ENCODE measurements around the gene ZCCHC7.

The ZCCHC7 gene

DNA sequence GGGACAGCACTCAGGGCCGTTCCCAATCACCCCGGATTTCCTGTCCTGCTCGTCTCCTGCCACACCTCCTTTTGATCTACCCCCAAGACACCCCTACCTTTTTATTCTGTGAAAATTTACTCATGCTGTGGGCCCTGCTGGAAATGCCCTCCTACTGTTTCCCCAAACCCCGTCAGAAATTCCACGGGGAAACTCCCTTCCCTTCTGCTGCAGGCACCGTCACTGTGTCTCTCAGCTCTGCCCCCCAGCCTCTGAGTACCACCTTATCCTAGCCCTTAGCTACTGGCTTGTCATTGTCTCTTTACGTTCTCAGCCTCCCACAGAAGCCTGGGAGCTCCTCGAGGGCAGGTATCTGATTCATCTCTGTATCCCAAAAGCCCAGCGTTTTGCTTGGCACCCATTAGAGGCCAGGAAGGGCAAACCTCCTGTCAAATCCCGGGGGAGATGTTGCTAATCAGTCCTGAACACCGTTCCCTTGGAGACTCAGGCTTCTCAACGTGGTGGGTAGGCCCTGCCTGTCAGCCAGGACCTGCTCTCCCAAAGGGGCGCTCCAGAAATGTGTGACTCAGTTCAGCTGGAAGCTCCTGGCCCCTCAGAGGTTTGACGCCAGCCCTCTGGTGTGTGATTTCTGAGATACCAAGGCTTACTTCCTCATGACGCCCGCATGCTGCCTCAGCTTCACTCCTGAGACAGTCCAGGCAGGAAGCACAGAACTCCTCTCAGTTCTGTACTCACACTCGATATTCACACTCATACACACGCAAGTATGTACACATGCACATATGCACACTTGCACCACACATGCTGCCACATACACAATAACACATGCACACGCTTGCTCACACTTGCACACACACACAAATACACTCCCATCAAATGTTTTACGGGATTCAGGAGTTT lies 251.4 kb downstream of the ZCCHC7 start:
- Histone ChIP-seq H3K36me3 (ENCODE audit: insufficient read depth) (no peaks in the 10 kb centered on the region), H3K4me1 (ENCODE audit: low read depth, poor library complexity, severe bottlenecking) (peaks cover 4% of the 10 kb centered on the region), H3K4me2 (no peak overlapping the region), H2AFZ (ENCODE audit: low read depth) (no peak overlapping the region), H3K4me3 (IDR thresholded peaks at IDR 0.05; ENCODE audit: insufficient read depth, low read depth, low read length) (no peak overlapping the region), H3K27me3 (ENCODE audit: insufficient read depth, low read depth) (peaks cover 3% of the 10 kb centered on the region; the same call in 1 of the 2 replicates), H3K27ac (no peak overlapping the region), H3K9ac (no peak overlapping the region), H3K79me2 (ENCODE audit: insufficient read depth, low read depth) (no peaks in the 10 kb centered on the region), H4K20me1 (ENCODE audit: insufficient read depth) (no peaks in the 10 kb centered on the region)
- TF ChIP-seq, protein P1, sequence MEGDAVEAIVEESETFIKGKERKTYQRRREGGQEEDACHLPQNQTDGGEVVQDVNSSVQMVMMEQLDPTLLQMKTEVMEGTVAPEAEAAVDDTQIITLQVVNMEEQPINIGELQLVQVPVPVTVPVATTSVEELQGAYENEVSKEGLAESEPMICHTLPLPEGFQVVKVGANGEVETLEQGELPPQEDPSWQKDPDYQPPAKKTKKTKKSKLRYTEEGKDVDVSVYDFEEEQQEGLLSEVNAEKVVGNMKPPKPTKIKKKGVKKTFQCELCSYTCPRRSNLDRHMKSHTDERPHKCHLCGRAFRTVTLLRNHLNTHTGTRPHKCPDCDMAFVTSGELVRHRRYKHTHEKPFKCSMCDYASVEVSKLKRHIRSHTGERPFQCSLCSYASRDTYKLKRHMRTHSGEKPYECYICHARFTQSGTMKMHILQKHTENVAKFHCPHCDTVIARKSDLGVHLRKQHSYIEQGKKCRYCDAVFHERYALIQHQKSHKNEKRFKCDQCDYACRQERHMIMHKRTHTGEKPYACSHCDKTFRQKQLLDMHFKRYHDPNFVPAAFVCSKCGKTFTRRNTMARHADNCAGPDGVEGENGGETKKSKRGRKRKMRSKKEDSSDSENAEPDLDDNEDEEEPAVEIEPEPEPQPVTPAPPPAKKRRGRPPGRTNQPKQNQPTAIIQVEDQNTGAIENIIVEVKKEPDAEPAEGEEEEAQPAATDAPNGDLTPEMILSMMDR (conservative IDR thresholded peaks at IDR 0.05; ENCODE audit: low read depth, low read length) = no peak

DNA sequence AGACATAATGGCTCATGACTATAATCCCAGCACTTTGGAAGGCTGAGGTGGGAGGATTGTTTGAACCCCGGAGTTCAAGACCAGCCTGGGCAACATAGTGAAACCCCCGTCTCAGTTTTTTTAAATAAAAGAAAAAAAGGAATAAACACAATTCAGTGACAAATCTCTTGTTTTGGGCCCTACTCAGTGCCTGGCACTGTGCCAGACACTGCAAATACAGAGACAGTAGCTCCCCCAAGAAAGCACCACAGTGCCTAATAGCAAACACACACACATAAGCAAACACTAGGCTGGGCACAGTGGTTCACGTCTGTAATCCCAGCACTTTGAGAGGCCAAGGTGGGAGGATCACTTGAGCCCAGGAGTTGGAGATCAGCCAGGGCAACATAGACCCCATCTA lies 252.5 kb downstream of the ZCCHC7 start:
- Histone ChIP-seq H4K20me1 (ENCODE audit: insufficient read depth) (no peaks in the 10 kb centered on the region), H3K27me3 (ENCODE audit: insufficient read depth, low read depth) (peaks cover 3% of the 10 kb centered on the region; the same call in 1 of the 2 replicates), H3K4me1 (ENCODE audit: low read depth, poor library complexity, severe bottlenecking) (peaks cover 4% of the 10 kb centered on the region), H3K4me2 (no peak overlapping the region), H3K36me3 (ENCODE audit: insufficient read depth) (no peaks in the 10 kb centered on the region), H2AFZ (ENCODE audit: low read depth) (no peak overlapping the region), H3K4me3 (IDR thresholded peaks at IDR 0.05; ENCODE audit: insufficient read depth, low read depth, low read length) (no peak overlapping the region), H3K9ac (no peak overlapping the region), H3K27ac (no peak overlapping the region), H3K79me2 (ENCODE audit: insufficient read depth, low read depth) (no peaks in the 10 kb centered on the region)
- TF ChIP-seq, protein P1 (conservative IDR thresholded peaks at IDR 0.05; ENCODE audit: low read depth, low read length) = no peak

DNA sequence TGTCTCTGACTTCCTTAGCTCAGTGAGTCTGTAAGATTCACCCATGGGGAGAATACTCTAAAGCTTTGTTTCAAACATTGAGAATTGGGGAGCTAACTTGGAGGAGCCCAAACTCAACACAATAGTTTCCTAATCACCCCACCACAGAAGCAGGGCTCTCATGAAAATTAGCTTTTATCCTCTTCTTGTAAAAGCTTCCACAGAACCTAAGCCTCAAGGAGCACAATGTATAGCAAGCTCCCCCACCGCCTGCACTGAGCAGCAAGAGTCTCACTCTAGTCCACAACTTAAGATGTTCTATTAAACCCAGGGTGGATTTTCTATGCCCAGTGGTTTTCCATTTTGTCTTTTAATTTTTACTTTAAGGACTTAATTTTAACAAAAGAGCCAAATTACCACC lies 253.2 kb downstream of the ZCCHC7 start:
- peaks cover 4% of the 10 kb centered on the region for H3K4me1 ChIP-seq (ENCODE audit: low read depth, poor library complexity, severe bottlenecking)
- H2AFZ ChIP-seq (ENCODE audit: low read depth) = no peak overlapping the region
- peaks cover 3% of the 10 kb centered on the region; the same call in 1 of the 2 replicates for H3K27me3 ChIP-seq (ENCODE audit: insufficient read depth, low read depth)
- no peaks in the 10 kb centered on the region for H4K20me1 ChIP-seq (ENCODE audit: insufficient read depth)
- TF ChIP-seq, protein P1 (conservative IDR thresholded peaks at IDR 0.05; ENCODE audit: low read depth, low read length) = no peak
- no peaks in the 10 kb centered on the region for H3K36me3 ChIP-seq (ENCODE audit: insufficient read depth)
- no peak overlapping the region for H3K9ac ChIP-seq
- H3K4me3 ChIP-seq (IDR thresholded peaks at IDR 0.05; ENCODE audit: insufficient read depth, low read depth, low read length) = no peak overlapping the region
- no peak overlapping the region for H3K27ac ChIP-seq
- no peaks in the 10 kb centered on the region for H3K79me2 ChIP-seq (ENCODE audit: insufficient read depth, low read depth)
- no peak overlapping the region for H3K4me2 ChIP-seq

DNA sequence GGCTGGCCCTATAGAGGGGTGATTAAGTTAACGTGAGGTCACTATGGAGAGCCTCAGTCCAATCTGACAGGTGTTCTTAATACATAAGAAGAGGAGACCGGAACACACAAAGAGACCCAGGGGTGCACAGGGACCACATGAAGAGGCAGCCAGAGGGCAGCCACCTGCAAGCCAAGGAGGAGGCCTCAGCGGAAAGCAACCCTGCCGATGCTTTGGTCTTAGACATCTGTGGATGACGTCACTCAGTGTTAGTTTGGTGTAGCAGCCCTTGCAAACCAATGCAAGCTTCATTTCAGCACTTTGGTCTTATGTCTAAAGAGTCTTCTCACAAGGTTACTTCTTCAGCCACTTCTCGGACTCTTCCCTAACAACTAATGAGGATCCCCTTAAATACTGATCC lies 254.5 kb downstream of the ZCCHC7 start:
- Histone ChIP-seq H3K79me2 (ENCODE audit: insufficient read depth, low read depth) (no peaks in the 10 kb centered on the region), H4K20me1 (ENCODE audit: insufficient read depth) (no peaks in the 10 kb centered on the region), H3K36me3 (ENCODE audit: insufficient read depth) (no peaks in the 10 kb centered on the region), H3K27ac (no peak overlapping the region), H3K4me3 (IDR thresholded peaks at IDR 0.05; ENCODE audit: insufficient read depth, low read depth, low read length) (no peak overlapping the region), H3K4me1 (ENCODE audit: low read depth, poor library complexity, severe bottlenecking) (peaks cover 4% of the 10 kb centered on the region), H3K4me2 (no peak overlapping the region), H2AFZ (ENCODE audit: low read depth) (no peak overlapping the region), H3K27me3 (ENCODE audit: insufficient read depth, low read depth) (peaks cover 3% of the 10 kb centered on the region; the same call in 1 of the 2 replicates), H3K9ac (no peak overlapping the region)
- TF ChIP-seq, protein P1 (conservative IDR thresholded peaks at IDR 0.05; ENCODE audit: low read depth, low read length) = no peak
